K562 (cell line): ENCODE data around the gene HAT1. TPM values are rescaled to one million over a fixed set of nuclear protein-coding genes. Genes with fewer than 3 reads are reported as not detected.

Experiments
- ARID3B ChIP-seq: fragments of 250-450 bp; sonication (Bioruptor Pico); IDR thresholded peaks from 2 replicates; pipeline ENCODE4 v1.4.0; 2020; ENCODE audit warnings: borderline replicate concordance
- CHAMP1 ChIP-seq: fragments of 450-650 bp; IDR thresholded peaks from 2 replicates; pipeline ENCODE4 v1.6.1; 2016; ENCODE audit warnings: mild to moderate bottlenecking
- DDX20 ChIP-seq: fragments of 450-650 bp; IDR thresholded peaks from 2 replicates; pipeline ENCODE4 v1.6.1; 2016; ENCODE audit warnings: missing genetic modification characterization, low read depth, mild to moderate bottlenecking, missing compliant biosample characterization, moderate library complexity
- FIP1L1 ChIP-seq: fragments of 200-400 bp; formaldehyde crosslinking; IDR thresholded peaks from 2 replicates; pipeline ENCODE4 v1.6.1; 2018; ENCODE audit warnings: mild to moderate bottlenecking, low read depth, low read length; ENCODE audit not compliant: poor library complexity, severe bottlenecking
- MEIS2 ChIP-seq: fragments of 450-650 bp; IDR thresholded peaks from 2 replicates; pipeline ENCODE4 v1.6.1; 2014; ENCODE audit warnings: mild to moderate bottlenecking; ENCODE audit not compliant: partially characterized antibody
- SNAPC5 ChIP-seq: fragments of 250-450 bp; sonication (Bioruptor Pico); IDR thresholded peaks from 2 replicates; pipeline ENCODE4 v1.8.0; 2021; ENCODE audit warnings: moderate library complexity, mild to moderate bottlenecking, inconsistent platforms
- polyA plus RNA-seq, 8 experiments: library from polyadenylated mRNA; depleted of rRNA in 4 of 8; stranded (reverse) in 5 of 8; unstranded in 3 of 8; fragments of >200 nt; fragmentation: Nextera tagmentation in 2 of 8; fragmentation: Illumina TruSeq in 1 of 8; extraction: Ambion mirVana in 2 of 8; extraction: Trizol in 1 of 8; gene quantifications; 2 replicates each; pipeline versions ENCODE4 v1.2.1 to v1.2.3, GENCODE V29; 2011 to 2014; ENCODE audit warnings: inconsistent platforms in 1 of 8, missing spikeins in 1 of 8
- total RNA-seq, 7 experiments: library from RNA; depleted of rRNA in 6 of 7; stranded (reverse); fragments of >200 nt in 6 of 7; fragmentation: Illumina TruSeq in 2 of 7; extraction: Trizol in 2 of 7; gene quantifications; 2 replicates each; pipeline versions ENCODE4 v1.2.1 to v1.2.3, GENCODE V29; 2011 to 2021; ENCODE audit warnings: low replicate concordance in 1 of 7
- TF ChIP-seq, protein P1 (sequence below): fragments of 450-650 bp; IDR thresholded peaks from 2 replicates; pipeline ENCODE4 v1.6.1; 2016; ENCODE audit warnings: mild to moderate bottlenecking, moderate library complexity
- TF ChIP-seq, protein P2 (sequence below): IDR thresholded peaks from 3 replicates; pipeline ENCODE4 v1.6.1; 2011; ENCODE audit warnings: borderline replicate concordance, mild to moderate bottlenecking, moderate library complexity; ENCODE audit not compliant: insufficient read length; ENCODE audit errors: extremely low read depth

HAT1 gene
- total and polyA plus RNA-seq, 9 of the 15 experiments (the other 6 are each of a cell fraction or from before 2014, with no cell fraction given): 125 to 384 (median 244) TPM

DNA sequence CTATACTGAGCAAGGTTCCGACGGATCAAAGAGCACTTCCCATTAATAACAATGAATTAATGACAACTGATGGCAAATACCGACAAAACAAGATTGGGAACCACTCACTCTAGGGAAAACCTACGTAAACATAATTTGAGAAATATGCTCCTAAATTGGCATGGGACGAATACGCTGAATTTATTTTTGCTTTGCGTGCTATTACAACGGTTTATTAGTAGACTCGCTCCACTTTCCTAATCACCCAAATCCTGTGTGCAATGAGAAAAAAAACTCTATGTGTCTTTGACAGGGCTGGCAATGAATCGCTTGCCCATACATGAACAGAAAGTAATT is 27.7 kb upstream of the HAT1 start (continued):
- TF ChIP-seq, protein P1, sequence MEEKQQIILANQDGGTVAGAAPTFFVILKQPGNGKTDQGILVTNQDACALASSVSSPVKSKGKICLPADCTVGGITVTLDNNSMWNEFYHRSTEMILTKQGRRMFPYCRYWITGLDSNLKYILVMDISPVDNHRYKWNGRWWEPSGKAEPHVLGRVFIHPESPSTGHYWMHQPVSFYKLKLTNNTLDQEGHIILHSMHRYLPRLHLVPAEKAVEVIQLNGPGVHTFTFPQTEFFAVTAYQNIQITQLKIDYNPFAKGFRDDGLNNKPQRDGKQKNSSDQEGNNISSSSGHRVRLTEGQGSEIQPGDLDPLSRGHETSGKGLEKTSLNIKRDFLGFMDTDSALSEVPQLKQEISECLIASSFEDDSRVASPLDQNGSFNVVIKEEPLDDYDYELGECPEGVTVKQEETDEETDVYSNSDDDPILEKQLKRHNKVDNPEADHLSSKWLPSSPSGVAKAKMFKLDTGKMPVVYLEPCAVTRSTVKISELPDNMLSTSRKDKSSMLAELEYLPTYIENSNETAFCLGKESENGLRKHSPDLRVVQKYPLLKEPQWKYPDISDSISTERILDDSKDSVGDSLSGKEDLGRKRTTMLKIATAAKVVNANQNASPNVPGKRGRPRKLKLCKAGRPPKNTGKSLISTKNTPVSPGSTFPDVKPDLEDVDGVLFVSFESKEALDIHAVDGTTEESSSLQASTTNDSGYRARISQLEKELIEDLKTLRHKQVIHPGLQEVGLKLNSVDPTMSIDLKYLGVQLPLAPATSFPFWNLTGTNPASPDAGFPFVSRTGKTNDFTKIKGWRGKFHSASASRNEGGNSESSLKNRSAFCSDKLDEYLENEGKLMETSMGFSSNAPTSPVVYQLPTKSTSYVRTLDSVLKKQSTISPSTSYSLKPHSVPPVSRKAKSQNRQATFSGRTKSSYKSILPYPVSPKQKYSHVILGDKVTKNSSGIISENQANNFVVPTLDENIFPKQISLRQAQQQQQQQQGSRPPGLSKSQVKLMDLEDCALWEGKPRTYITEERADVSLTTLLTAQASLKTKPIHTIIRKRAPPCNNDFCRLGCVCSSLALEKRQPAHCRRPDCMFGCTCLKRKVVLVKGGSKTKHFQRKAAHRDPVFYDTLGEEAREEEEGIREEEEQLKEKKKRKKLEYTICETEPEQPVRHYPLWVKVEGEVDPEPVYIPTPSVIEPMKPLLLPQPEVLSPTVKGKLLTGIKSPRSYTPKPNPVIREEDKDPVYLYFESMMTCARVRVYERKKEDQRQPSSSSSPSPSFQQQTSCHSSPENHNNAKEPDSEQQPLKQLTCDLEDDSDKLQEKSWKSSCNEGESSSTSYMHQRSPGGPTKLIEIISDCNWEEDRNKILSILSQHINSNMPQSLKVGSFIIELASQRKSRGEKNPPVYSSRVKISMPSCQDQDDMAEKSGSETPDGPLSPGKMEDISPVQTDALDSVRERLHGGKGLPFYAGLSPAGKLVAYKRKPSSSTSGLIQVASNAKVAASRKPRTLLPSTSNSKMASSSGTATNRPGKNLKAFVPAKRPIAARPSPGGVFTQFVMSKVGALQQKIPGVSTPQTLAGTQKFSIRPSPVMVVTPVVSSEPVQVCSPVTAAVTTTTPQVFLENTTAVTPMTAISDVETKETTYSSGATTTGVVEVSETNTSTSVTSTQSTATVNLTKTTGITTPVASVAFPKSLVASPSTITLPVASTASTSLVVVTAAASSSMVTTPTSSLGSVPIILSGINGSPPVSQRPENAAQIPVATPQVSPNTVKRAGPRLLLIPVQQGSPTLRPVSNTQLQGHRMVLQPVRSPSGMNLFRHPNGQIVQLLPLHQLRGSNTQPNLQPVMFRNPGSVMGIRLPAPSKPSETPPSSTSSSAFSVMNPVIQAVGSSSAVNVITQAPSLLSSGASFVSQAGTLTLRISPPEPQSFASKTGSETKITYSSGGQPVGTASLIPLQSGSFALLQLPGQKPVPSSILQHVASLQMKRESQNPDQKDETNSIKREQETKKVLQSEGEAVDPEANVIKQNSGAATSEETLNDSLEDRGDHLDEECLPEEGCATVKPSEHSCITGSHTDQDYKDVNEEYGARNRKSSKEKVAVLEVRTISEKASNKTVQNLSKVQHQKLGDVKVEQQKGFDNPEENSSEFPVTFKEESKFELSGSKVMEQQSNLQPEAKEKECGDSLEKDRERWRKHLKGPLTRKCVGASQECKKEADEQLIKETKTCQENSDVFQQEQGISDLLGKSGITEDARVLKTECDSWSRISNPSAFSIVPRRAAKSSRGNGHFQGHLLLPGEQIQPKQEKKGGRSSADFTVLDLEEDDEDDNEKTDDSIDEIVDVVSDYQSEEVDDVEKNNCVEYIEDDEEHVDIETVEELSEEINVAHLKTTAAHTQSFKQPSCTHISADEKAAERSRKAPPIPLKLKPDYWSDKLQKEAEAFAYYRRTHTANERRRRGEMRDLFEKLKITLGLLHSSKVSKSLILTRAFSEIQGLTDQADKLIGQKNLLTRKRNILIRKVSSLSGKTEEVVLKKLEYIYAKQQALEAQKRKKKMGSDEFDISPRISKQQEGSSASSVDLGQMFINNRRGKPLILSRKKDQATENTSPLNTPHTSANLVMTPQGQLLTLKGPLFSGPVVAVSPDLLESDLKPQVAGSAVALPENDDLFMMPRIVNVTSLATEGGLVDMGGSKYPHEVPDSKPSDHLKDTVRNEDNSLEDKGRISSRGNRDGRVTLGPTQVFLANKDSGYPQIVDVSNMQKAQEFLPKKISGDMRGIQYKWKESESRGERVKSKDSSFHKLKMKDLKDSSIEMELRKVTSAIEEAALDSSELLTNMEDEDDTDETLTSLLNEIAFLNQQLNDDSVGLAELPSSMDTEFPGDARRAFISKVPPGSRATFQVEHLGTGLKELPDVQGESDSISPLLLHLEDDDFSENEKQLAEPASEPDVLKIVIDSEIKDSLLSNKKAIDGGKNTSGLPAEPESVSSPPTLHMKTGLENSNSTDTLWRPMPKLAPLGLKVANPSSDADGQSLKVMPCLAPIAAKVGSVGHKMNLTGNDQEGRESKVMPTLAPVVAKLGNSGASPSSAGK: peak; percentile 5; the same call in 1 of the 2 replicates
- TF ChIP-seq MEIS2: no peak
- no peak for TF ChIP-seq FIP1L1
- TF ChIP-seq CHAMP1: no peak
- TF ChIP-seq SNAPC5 (CRISPR knock-in tag): no peak
- no peak for TF ChIP-seq ARID3B (CRISPR knock-in tag)
- TF ChIP-seq, protein P2, sequence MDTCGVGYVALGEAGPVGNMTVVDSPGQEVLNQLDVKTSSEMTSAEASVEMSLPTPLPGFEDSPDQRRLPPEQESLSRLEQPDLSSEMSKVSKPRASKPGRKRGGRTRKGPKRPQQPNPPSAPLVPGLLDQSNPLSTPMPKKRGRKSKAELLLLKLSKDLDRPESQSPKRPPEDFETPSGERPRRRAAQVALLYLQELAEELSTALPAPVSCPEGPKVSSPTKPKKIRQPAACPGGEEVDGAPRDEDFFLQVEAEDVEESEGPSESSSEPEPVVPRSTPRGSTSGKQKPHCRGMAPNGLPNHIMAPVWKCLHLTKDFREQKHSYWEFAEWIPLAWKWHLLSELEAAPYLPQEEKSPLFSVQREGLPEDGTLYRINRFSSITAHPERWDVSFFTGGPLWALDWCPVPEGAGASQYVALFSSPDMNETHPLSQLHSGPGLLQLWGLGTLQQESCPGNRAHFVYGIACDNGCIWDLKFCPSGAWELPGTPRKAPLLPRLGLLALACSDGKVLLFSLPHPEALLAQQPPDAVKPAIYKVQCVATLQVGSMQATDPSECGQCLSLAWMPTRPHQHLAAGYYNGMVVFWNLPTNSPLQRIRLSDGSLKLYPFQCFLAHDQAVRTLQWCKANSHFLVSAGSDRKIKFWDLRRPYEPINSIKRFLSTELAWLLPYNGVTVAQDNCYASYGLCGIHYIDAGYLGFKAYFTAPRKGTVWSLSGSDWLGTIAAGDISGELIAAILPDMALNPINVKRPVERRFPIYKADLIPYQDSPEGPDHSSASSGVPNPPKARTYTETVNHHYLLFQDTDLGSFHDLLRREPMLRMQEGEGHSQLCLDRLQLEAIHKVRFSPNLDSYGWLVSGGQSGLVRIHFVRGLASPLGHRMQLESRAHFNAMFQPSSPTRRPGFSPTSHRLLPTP: no peak
- TF ChIP-seq DDX20 (tag): no peak
